Activated CD8-positive, alpha-beta memory T cell treated with anti-CD3 and anti-CD28 coated beads, Interleukin-2, amount 50 U/mL, for 4 hours (primary cell): ENCODE measurements around the gene NMT1.

Experiments used
- DNase-seq: peaks from one replicate; pipeline ENCODE4 v3.0.0-alpha.2; 2020

Gene NMT1

DNA sequence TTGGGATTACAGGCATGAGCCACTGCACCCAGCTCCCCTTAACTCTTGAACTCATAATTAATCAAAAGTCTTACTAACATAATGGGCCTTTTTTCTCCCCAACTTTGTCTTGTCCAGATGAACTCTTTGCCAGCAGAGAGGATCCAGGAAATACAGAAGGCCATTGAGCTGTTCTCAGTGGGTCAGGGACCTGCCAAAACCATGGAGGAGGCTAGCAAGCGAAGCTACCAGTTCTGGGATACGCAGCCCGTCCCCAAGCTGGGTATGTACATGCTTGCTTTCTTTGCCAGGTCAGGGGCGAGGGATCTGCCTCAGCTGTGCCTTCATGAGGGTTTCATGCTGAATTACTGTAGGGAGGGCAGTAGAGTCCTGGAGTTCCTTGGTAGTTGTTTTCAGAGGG, 25.3 kb downstream of the NMT1 start:
- DNase-seq: no peak

- no peak for DNase-seq
Observed at GRCh38 chr17:45086865-45087503, 25.9 kb downstream of the NMT1 start.

DNA sequence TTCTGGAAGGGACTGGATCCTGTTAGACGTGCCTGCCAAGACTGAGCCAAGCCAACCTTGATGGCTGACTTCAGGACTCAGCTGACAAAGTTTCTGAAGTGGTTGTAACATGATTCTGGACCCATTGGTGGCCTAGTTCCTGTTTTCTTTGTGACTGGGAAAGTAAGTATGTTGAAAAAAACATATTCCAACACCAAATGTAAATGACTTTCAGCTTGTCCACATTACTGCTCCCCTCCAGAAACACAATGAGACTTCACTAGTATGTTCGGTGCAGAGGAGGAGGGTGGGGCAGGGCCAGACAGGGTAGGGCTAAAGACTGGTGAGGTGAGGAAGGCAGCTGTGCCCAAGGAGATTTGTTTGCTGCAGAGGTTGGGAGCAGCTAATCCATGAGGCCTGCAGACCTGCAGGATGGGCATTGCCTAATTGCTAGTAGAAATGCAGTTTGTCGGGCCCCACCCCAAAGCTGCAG, 26.4 kb downstream of the NMT1 start:
- DNase-seq: no peak

DNA sequence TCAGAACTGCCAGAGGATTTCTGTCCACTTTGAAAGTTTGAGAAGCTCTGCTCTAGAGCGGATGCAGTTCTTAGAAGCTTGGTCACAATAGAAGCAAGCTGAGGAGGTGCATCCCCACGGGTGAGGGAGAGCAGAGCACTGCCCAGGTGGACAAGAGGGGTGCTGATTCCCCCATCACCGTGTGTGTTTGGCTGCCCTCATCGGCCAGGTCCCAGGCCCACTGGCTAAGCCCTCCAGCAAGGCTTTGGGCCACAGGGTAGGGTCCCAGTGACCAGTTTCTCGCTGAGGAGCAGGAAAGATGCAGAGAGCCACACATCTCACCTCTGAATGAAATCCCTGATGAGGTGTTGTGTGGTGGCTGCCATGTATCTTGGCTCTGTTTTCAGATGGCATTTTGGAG, 26.9 kb downstream of the NMT1 start:
- DNase-seq: no peak

DNA sequence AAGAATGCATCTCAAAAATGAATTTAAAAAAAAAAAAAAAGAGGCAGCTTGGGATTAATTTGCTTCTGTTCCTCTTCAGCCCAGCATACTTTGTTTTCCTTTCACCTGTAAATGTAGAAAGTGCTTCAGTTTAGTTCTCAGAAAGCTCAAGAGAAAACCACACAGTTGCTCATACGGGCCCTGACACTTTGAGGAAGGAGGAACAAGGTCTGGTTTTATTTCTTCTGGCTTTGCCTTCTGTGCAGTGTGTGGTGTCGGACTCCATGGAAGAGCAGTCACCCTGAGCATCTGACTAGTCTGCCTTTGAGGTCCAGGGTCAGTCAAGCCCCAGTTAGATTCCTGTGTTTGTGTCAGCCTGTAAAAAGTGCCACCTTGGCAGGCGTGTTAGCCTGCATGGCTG, 27.6 kb downstream of the NMT1 start:
- DNase-seq: no peak

DNA sequence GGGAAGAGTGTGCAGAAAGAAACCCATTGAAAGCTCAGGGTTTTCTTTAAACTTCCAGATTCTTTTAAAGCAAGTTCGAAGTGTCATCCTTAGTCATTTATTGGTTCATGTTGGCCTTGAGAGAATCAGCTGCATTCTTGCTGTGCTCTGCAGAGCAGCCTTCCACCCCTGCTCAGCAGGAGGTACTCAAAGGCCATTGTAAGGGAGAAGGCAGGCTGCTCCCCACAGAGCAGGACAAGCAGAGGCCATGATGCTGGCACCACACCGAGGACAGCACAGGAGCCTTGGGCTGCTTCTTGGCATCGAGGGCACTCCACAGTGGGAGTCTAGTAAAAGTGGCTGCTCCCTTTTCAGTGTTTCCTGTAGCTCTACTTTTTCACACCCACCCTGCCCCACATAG, 29.6 kb downstream of the NMT1 start:
- DNase-seq: no peak

DNA sequence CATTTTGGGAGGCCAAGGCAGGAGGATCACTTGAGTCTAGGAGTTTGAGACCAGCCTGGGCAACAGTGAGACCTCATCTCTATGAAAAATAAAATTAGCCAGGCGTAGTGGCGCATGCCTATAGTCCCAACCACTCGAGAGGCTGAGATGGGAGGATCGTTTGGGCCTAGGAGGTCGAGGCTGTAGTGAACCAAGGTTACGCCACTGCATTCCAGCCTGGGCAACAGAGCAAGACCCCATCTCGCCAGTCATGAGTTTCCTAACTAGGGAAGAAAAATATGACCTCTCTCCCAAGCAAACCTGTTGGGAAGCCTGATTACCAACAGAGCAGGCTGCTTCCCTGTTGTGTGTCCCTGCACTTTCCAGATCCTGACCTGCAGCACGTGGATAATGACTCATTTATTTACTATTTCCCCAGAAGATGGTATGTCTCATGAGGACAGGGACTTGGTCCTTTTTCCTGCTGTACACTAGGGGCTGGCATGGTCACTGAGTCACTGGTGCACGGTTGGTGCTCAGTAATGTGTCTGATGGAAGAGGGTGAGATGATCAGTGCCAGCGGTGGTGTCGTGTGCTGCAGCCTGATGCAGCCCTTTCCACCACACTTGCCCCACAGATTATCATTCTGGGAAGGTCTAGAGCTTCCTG, 30.8 kb downstream of the NMT1 start:
- no peak for DNase-seq

GRCh38 chr17:45092911-45093430, 31.9 kb downstream of the NMT1 start:
- DNase-seq: no peak

- DNase-seq: no peak
Observed at GRCh38 chr17:45093444-45094110, 32.5 kb downstream of the NMT1 start.

- DNase-seq: no peak
Observed at GRCh38 chr17:45096141-45096540, 35.0 kb downstream of the NMT1 start.

DNA sequence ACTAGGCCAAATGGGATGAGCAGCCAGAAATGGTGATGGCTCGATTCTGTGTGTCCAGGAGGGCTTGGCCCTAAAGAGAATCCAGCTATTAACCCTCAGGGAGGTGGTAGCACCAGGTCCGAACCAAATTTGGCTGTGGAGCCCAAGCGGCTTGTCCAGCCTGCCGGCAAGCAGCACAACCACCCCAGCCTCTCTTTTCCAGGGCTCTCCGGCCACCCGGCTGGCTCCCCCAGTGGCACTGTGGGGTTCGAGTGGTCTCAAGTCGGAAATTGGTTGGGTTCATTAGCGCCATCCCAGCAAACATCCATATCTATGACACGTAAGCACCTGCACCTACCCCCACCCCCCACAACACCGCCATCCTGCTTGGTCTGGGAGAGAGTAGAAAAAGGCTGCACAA, 35.8 kb downstream of the NMT1 start:
- no peak for DNase-seq

GRCh38 chr17:45098081-45098868, 37.2 kb downstream of the NMT1 start:
- DNase-seq: no peak

GRCh38 chr17:45098869-45099616, 37.9 kb downstream of the NMT1 start:
- peak; percentile 80 for DNase-seq

GRCh38 chr17:45101546-45101882, 40.4 kb downstream of the NMT1 start:
- DNase-seq: no peak

- no peak for DNase-seq
Observed at GRCh38 chr17:45101883-45102811, 41.0 kb downstream of the NMT1 start.

- DNase-seq: no peak
Observed at GRCh38 chr17:45102856-45103255, 41.7 kb downstream of the NMT1 start.

DNA sequence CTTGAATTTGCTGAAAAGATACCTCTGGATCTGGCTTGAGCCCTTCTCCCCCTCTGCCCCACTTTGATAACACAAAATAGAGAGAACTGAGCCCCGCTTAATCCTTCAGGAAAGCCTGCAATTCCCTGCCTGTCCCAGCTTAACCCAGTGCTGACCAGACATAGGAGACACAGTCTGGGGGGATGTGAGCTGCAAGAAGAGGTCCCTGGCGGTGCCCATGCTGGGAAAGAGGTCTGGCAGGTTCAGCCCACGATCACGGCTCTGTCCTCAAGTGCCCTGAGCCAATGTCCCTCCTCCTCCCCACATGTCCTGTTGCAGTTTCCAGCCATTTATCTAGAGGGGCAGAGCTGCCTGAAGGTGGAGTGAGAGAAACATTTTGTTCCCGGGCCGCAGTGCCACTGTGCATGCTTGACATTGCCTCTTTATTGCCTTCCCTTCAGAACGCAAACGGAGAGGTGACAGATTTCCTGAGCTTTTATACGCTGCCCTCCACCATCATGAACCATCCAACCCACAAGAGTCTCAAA, 42.2 kb downstream of the NMT1 start:
- no peak for DNase-seq

- DNase-seq: no peak
Observed at GRCh38 chr17:45104029-45104428, 42.9 kb downstream of the NMT1 start.

DNA sequence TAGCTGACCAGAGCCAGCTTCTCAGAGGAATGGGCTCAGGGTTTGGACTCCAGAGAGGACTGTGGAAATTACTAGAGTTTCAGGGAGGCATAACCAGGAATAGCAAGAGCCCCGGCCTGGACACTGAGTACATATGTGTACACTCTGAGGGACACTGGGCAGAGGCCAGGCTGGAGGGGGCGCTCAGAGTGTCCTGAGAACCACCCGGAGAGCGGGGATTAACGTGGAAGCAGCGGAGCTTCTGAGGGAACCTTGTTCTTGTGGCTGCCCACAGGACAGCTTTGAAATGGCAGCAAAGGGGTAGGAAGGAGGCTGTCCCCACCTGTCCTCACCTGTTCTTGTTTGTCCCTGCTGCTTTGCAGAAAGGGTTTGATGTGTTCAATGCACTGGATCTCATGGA, 43.4 kb downstream of the NMT1 start:
- DNase-seq: no peak

DNA sequence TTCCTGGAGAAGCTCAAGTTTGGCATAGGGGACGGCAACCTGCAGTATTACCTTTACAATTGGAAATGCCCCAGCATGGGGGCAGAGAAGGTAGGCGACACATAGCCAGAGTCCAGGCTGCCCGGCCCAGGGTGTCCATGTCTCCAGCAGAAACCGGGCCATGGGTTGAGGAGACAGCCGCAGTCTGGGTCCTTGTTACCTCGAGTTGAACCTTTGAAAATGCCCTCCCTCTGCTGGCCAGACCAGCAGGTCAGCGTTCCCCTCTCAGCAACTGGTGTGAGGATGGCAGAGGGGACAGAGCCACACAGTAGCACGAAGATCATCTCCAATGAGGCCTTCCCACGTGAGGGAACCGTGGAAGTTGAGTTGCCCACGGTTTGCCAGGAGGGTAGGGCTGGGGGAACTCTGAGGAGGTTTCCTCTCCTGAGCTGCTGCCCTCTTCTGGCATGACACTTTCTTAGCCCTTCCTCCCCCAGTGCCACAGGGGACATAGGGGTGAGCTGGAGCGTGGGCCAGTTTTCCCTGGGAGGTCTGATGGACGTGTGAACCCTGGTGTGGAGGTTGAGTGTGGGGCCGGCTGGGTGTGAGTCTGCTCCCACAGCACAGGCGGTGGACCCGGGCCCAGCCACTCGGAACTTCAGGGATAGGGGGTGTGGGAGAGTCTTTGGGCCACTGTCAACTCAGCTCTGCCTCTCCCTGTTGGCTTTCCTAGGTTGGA, 43.9 kb downstream of the NMT1 start:
- no peak for DNase-seq

DNA sequence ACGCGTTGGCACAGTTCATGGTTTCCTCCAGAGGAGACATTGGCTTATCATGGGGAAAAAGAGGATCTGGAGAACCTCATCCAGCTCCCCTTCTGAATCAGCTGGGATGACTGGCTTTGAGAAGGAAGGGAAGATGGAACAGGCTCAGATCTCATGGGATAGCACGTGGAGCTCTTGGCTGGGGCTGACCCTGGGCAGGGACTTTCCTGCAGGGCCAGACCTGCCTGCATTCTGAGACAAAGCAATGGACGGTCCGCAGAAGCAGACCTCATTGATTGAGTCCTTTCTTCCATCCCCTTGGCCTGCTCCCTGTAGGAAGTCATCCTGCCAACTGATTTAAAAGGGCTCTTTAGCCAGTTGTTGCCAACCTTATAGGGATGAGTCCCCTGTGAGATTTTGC, 45.0 kb downstream of the NMT1 start:
- DNase-seq: no peak
